Subcutaneous abdominal adipose tissue (tissue), 5 donors: ENCODE measurements around the gene MLIP.

Experiments
- H3K27ac ChIP-seq: one replicate; pipeline ENCODE4 v1.7.0; 2013; ENCODE audit warnings: low read depth, mild to moderate bottlenecking, inconsistent platforms, low read length, moderate library complexity
- H3K27me3 ChIP-seq, 5 donors: one replicate each; pipeline ENCODE4 v1.7.0; 2013; ENCODE audit warnings: low read length in 5 of 5, inconsistent platforms in 1 of 5; ENCODE audit not compliant: control insufficient read depth in 5 of 5, insufficient read depth in 4 of 5
- H3K36me3 ChIP-seq, 5 donors: one replicate each; pipeline ENCODE4 v1.7.0; 2013; ENCODE audit warnings: low read length in 5 of 5; ENCODE audit not compliant: control insufficient read depth in 5 of 5, insufficient read depth in 5 of 5
- H3K4me1 ChIP-seq, 5 donors: one replicate each; pipeline ENCODE4 v1.7.0; 2013; ENCODE audit warnings: low read length in 5 of 5, mild to moderate bottlenecking in 3 of 5, moderate library complexity in 1 of 5; ENCODE audit not compliant: control insufficient read depth in 5 of 5, insufficient read depth in 5 of 5
- H3K4me3 ChIP-seq, 5 donors: one replicate each; pipeline ENCODE4 v1.7.0; 2013; ENCODE audit warnings: low read length in 5 of 5, low read depth in 1 of 5
- H3K9ac ChIP-seq, 5 donors: one replicate each; pipeline ENCODE4 v1.7.0; 2013; ENCODE audit warnings: low read length in 5 of 5, mild to moderate bottlenecking in 4 of 5, moderate library complexity in 3 of 5
- H3K9me3 ChIP-seq, 5 donors: one replicate each; pipeline ENCODE4 v1.7.0; 2013; ENCODE audit warnings: low read length in 5 of 5; ENCODE audit not compliant: control insufficient read depth in 5 of 5
- donor health status: healthy.
- donor health status: healthy.
- donor health status: healthy.
- donor health status: healthy.
- donor health status: healthy.

MLIP gene

GRCh38 chr6:54284161-54284860 is 173.1 kb downstream of the MLIP start:
- no peak overlapping the region for H3K9ac ChIP-seq
- no peaks in the 10 kb centered on the region for H3K27me3 ChIP-seq
- H3K36me3 ChIP-seq: no peaks in the 10 kb centered on the region
- no peaks in the 10 kb centered on the region for H3K9me3 ChIP-seq
- no peak overlapping the region for H3K27ac ChIP-seq
- no peak overlapping the region for H3K4me3 ChIP-seq
- peaks cover 0 to 4% (median 0%) of the 10 kb centered on the region in 5 donors for H3K4me1 ChIP-seq

DNA sequence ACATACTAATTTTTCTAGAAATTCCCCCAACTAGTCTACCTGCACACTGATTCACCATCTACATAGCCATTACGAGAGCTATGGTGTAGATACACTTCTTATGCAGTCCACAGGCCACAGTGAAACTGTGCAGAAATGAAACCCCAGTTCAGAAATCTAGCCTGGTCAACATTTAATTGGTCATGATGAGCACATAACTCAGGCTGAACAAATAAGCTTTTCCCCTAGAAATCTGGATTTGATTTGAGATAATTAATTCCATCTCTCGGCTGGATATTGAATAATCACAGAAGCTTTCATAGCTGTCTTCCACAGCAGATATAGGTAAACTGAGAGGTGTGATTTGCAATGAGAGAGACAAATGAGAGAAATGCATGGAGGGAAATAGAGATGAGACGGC is 174.4 kb downstream of the MLIP start:
- H3K4me1 ChIP-seq: peaks cover 0 to 4% (median 0%) of the 10 kb centered on the region in 5 donors
- H3K27ac ChIP-seq: no peak overlapping the region

DNA sequence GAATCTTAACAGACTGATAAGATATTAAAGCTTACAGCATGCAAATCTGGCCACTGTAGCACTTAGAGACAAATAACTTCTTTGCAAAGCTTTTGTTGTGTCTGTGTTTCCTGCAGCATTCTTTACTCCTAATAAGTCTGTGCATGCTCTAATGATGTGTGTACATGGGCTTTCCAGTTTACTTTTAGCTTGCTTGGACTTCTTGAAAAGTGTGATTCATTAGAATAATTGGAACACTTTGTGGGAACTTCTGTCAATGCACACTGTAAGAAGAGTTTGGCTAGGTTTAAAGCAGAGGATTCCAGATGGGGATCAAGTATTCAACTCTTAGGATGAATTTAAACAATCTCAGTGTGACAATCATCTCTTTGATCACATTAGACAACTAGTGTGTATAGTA is 174.9 kb downstream of the MLIP start:
- H3K27ac ChIP-seq: no peak overlapping the region
- no peaks in the 10 kb centered on the region for H3K36me3 ChIP-seq

More for the DNA sequence above, 174.4 kb downstream of the MLIP start:
- Histone ChIP-seq H3K27me3 (no peaks in the 10 kb centered on the region), H3K9ac (no peak overlapping the region), H3K4me3 (no peak overlapping the region), H3K9me3 (no peaks in the 10 kb centered on the region), H3K36me3 (no peaks in the 10 kb centered on the region)

DNA sequence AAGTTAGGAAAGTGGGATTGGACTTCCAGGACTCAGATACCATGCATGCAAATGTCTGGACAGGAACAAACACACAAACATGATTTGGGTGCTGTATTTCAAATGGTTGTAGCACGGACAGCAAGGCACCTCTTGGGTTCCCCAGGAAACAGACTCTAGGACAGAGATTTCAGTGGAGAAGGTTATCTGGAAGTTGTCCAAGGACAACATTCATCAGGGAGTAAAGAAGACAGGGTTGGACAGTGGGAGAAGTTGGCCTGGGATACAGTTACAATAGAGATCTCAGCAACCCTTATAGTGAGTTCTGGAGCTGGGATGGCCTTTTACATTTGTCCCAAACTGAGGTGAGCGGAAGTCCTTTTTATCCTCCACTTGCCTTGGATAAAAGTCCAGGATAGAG is 177.2 kb downstream of the MLIP start:
- no peak overlapping the region for H3K27ac ChIP-seq
- H3K9ac ChIP-seq: no peak overlapping the region
- no peaks in the 10 kb centered on the region for H3K9me3 ChIP-seq
- H3K36me3 ChIP-seq: no peaks in the 10 kb centered on the region
- peaks cover 0 to 4% (median 0%) of the 10 kb centered on the region in 5 donors for H3K4me1 ChIP-seq
- no peak overlapping the region for H3K4me3 ChIP-seq
- H3K27me3 ChIP-seq: no peaks in the 10 kb centered on the region

More for the DNA sequence above, 174.9 kb downstream of the MLIP start:
- H3K9ac ChIP-seq: no peak overlapping the region
- peaks cover 0 to 4% (median 0%) of the 10 kb centered on the region in 5 donors for H3K4me1 ChIP-seq
- H3K4me3 ChIP-seq: no peak overlapping the region
- no peaks in the 10 kb centered on the region for H3K27me3 ChIP-seq
- H3K9me3 ChIP-seq: no peaks in the 10 kb centered on the region

DNA sequence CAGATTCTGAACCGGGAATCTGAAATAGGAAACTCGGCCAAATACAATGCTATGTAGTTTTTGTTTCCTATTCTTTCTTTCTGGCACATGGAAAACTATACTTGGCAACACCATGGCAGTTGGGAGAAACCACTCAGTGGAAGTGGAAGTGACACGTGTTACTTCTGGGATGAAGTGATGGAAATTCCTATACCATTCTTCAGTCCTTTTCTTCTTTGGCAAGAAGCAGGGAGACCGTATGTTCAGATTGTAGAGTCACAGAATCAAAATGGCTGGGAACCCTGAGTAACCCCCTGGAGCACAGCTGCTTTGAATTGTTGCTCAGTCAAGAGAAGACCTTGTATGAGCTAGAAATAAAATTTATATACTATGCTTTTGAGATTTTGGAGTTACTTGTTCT is 178.2 kb downstream of the MLIP start:
- Histone ChIP-seq H3K9ac (no peak overlapping the region), H3K27ac (no peak overlapping the region), H3K4me3 (no peak overlapping the region), H3K4me1 (peaks cover 0 to 4% (median 0%) of the 10 kb centered on the region in 5 donors), H3K27me3 (no peaks in the 10 kb centered on the region), H3K36me3 (no peaks in the 10 kb centered on the region), H3K9me3 (no peaks in the 10 kb centered on the region)

DNA sequence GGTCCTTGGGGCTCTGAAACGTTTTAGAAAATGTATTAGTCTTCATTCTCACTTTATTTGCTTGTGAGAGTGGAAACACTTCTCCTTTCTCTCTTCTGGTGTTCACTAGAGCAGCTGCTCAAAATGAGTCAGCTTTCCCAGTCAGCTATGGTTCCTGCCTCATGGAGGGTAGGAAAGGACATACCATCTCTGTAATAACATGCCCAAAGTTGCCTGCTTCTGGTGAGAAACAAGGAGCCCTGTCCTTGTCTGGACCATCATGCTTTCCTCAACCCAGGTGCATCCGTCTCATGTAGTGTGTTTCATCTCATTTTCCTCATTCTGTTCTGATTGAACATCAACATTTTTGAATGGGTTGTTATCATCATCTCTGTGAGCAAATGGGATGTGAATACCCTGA is 179.9 kb downstream of the MLIP start:
- no peaks in the 10 kb centered on the region for H3K27me3 ChIP-seq
- H3K4me3 ChIP-seq: no peak overlapping the region
- peaks cover 0 to 4% (median 0%) of the 10 kb centered on the region in 5 donors for H3K9me3 ChIP-seq
- H3K27ac ChIP-seq: no peak overlapping the region
- H3K9ac ChIP-seq: no peak overlapping the region
- no peaks in the 10 kb centered on the region for H3K36me3 ChIP-seq
- peaks cover 0 to 1% (median 0%) of the 10 kb centered on the region in 5 donors for H3K4me1 ChIP-seq

DNA sequence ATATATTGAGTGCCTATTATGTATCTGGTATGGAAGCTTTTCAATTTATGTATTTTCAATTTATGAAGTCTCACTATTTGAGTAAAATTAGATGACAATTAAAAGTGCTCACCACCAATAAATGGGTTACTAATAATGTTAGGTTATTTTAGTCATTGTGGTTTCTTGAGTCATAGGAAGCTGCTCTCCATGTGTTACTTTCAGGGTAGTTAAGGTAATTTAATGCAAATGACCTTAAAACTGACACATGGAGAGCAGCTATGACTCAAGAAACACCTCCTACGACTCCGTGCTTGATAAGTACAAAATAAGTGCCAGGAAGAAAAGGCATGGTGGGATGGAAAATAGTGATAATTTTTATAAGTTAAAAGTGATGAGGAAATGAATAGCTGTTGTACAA is 180.5 kb downstream of the MLIP start:
- H3K9me3 ChIP-seq: peaks cover 0 to 4% (median 0%) of the 10 kb centered on the region in 5 donors
- H3K27me3 ChIP-seq: no peaks in the 10 kb centered on the region
- no peak overlapping the region for H3K4me3 ChIP-seq
- no peak overlapping the region for H3K9ac ChIP-seq
- H3K36me3 ChIP-seq: no peaks in the 10 kb centered on the region
- H3K4me1 ChIP-seq: no peaks in the 10 kb centered on the region
- no peak overlapping the region for H3K27ac ChIP-seq

GRCh38 chr6:54294965-54295532 is 183.8 kb downstream of the MLIP start:
- Histone ChIP-seq H3K4me1 (no peaks in the 10 kb centered on the region), H3K9me3 (peaks cover 0 to 4% (median 0%) of the 10 kb centered on the region in 5 donors), H3K4me3 (no peak overlapping the region), H3K9ac (no peak overlapping the region), H3K27ac (no peak overlapping the region), H3K36me3 (no peaks in the 10 kb centered on the region), H3K27me3 (no peaks in the 10 kb centered on the region)

- Histone ChIP-seq H3K27me3 (no peaks in the 10 kb centered on the region), H3K4me1 (no peaks in the 10 kb centered on the region), H3K36me3 (no peaks in the 10 kb centered on the region), H3K9ac (no peak overlapping the region), H3K4me3 (no peak overlapping the region), H3K9me3 (peaks cover 0 to 4% (median 0%) of the 10 kb centered on the region in 5 donors), H3K27ac (no peak overlapping the region)
Measured at GRCh38 chr6:54299542-54300269, 188.5 kb downstream of the MLIP start.

GRCh38 chr6:54301770-54302169 is 190.5 kb downstream of the MLIP start:
- Histone ChIP-seq H3K27me3 (no peaks in the 10 kb centered on the region), H3K36me3 (no peaks in the 10 kb centered on the region), H3K9me3 (no peaks in the 10 kb centered on the region), H3K9ac (no peak overlapping the region), H3K27ac (no peak overlapping the region), H3K4me1 (no peaks in the 10 kb centered on the region), H3K4me3 (no peak overlapping the region)
